ENCODE measurements around the gene PIGQ.

The PIGQ gene

GRCh38 chr16:619476-620100 is 49.8 kb downstream of the PIGQ start:
- no peaks in the 10 kb centered on the region for H3K36me3 ChIP-seq (replicated peaks)
- no peak overlapping the region for H3K4me3 ChIP-seq
- no peaks in the 10 kb centered on the region for H3K4me1 ChIP-seq
- in situ Hi-C loops (cut with MboI; ENCODE audit: low sequenced_read_pairs), result no loop called here
- no peak for DNase-seq (ENCODE audit: low spot score in 2 of 2)
- no peaks in the 10 kb centered on the region for H3K9me3 ChIP-seq
- no peaks in the 10 kb centered on the region for H3K27me3 ChIP-seq (ENCODE audit: low read depth)

GRCh38 chr16:620700-621525 is 51.1 kb downstream of the PIGQ start:
- in situ Hi-C loops (cut with MboI; ENCODE audit: low sequenced_read_pairs), result no loop called here
- no peak for DNase-seq (ENCODE audit: low spot score in 2 of 2)
- Histone ChIP-seq H3K9me3 (no peaks in the 10 kb centered on the region), H3K27me3 (ENCODE audit: low read depth) (no peaks in the 10 kb centered on the region), H3K4me1 (no peaks in the 10 kb centered on the region), H3K36me3 (replicated peaks) (no peaks in the 10 kb centered on the region), H3K4me3 (no peak overlapping the region)

GRCh38 chr16:621526-622105 is 51.8 kb downstream of the PIGQ start:
- no peaks in the 10 kb centered on the region for H3K27me3 ChIP-seq (ENCODE audit: low read depth)
- no peak for DNase-seq (ENCODE audit: low spot score in 2 of 2)

GRCh38 chr16:622920-623280 is 53.1 kb downstream of the PIGQ start:
- no peaks in the 10 kb centered on the region for H3K9me3 ChIP-seq
- H3K4me3 ChIP-seq, result no peak overlapping the region
- no peaks in the 10 kb centered on the region for H3K27me3 ChIP-seq (ENCODE audit: low read depth)
- in situ Hi-C loops (cut with MboI; ENCODE audit: low sequenced_read_pairs), result no loop called here
- DNase-seq (ENCODE audit: low spot score in 2 of 2), result no peak
- no peaks in the 10 kb centered on the region for H3K4me1 ChIP-seq
- H3K36me3 ChIP-seq (replicated peaks), result no peaks in the 10 kb centered on the region

More at GRCh38 chr16:621526-622105, 51.8 kb downstream of the PIGQ start:
- no peaks in the 10 kb centered on the region for H3K4me1 ChIP-seq
- no peak overlapping the region for H3K4me3 ChIP-seq
- in situ Hi-C loops (cut with MboI; ENCODE audit: low sequenced_read_pairs), result no loop called here
- no peaks in the 10 kb centered on the region for H3K9me3 ChIP-seq
- no peaks in the 10 kb centered on the region for H3K36me3 ChIP-seq (replicated peaks)

GRCh38 chr16:624526-625070 is 54.8 kb downstream of the PIGQ start:
- Histone ChIP-seq H3K27me3 (ENCODE audit: low read depth) (no peaks in the 10 kb centered on the region), H3K4me3 (no peak overlapping the region), H3K36me3 (replicated peaks) (peaks cover 3% of the 10 kb centered on the region; the same call in 1 of the 2 replicates), H3K4me1 (no peaks in the 10 kb centered on the region), H3K9me3 (no peaks in the 10 kb centered on the region)
- DNase-seq (ENCODE audit: low spot score in 2 of 2), result no peak
- in situ Hi-C loops (cut with MboI; ENCODE audit: low sequenced_read_pairs), result no loop called here

GRCh38 chr16:625117-625976 is 55.6 kb downstream of the PIGQ start:
- Histone ChIP-seq H3K9me3 (no peaks in the 10 kb centered on the region), H3K36me3 (replicated peaks) (peaks cover 3% of the 10 kb centered on the region; the same call in 1 of the 2 replicates), H3K27me3 (ENCODE audit: low read depth) (no peaks in the 10 kb centered on the region), H3K4me1 (no peaks in the 10 kb centered on the region), H3K4me3 (no peak overlapping the region)
- no peak for DNase-seq (ENCODE audit: low spot score in 2 of 2)
- in situ Hi-C loops (cut with MboI; ENCODE audit: low sequenced_read_pairs), result no loop called here

GRCh38 chr16:625977-626765 is 56.4 kb downstream of the PIGQ start:
- no peak for DNase-seq (ENCODE audit: low spot score in 2 of 2)
- H3K27me3 ChIP-seq (ENCODE audit: low read depth), result no peaks in the 10 kb centered on the region
- H3K4me3 ChIP-seq, result no peak overlapping the region
- in situ Hi-C loops (cut with MboI; ENCODE audit: low sequenced_read_pairs), result no loop called here
- no peaks in the 10 kb centered on the region for H3K9me3 ChIP-seq
- H3K4me1 ChIP-seq, result no peaks in the 10 kb centered on the region
- H3K36me3 ChIP-seq (replicated peaks), result peaks cover 3% of the 10 kb centered on the region; the same call in 1 of the 2 replicates

- DNase-seq (ENCODE audit: low spot score in 2 of 2), result no peak
- Histone ChIP-seq H3K36me3 (replicated peaks) (peaks cover 3% of the 10 kb centered on the region; the same call in 1 of the 2 replicates), H3K4me3 (no peak overlapping the region), H3K27me3 (ENCODE audit: low read depth) (no peaks in the 10 kb centered on the region), H3K9me3 (no peaks in the 10 kb centered on the region), H3K4me1 (no peaks in the 10 kb centered on the region)
- in situ Hi-C loops (cut with MboI; ENCODE audit: low sequenced_read_pairs), result no loop called here
These were observed 57.2 kb downstream of the PIGQ start for GRCh38 chr16:626787-627453.

GRCh38 chr16:627454-628239 is 57.9 kb downstream of the PIGQ start:
- H3K4me3 ChIP-seq, result no peak overlapping the region
- H3K27me3 ChIP-seq (ENCODE audit: low read depth), result no peaks in the 10 kb centered on the region
- no peaks in the 10 kb centered on the region for H3K4me1 ChIP-seq
- in situ Hi-C loops (cut with MboI; ENCODE audit: low sequenced_read_pairs), result no loop called here
- no peaks in the 10 kb centered on the region for H3K9me3 ChIP-seq
- DNase-seq (ENCODE audit: low spot score in 2 of 2), result no peak
- H3K36me3 ChIP-seq (replicated peaks), result peaks cover 3% of the 10 kb centered on the region; the same call in 1 of the 2 replicates

- H3K4me1 ChIP-seq, result no peaks in the 10 kb centered on the region
- H3K36me3 ChIP-seq (replicated peaks), result peaks cover 4% of the 10 kb centered on the region; the same call in 1 of the 2 replicates
- no peak overlapping the region for H3K4me3 ChIP-seq
- no peak for DNase-seq (ENCODE audit: low spot score in 2 of 2)
- no peaks in the 10 kb centered on the region for H3K27me3 ChIP-seq (ENCODE audit: low read depth)
- in situ Hi-C loops (cut with MboI; ENCODE audit: low sequenced_read_pairs), result no loop called here
- H3K9me3 ChIP-seq, result no peaks in the 10 kb centered on the region
These were observed 58.7 kb downstream of the PIGQ start for GRCh38 chr16:628321-629061.

- in situ Hi-C loops (cut with MboI; ENCODE audit: low sequenced_read_pairs), result no loop called here
These were observed 59.5 kb downstream of the PIGQ start for GRCh38 chr16:629185-629832.

More at GRCh38 chr16:629185-629832, 59.5 kb downstream of the PIGQ start:
- H3K4me1 ChIP-seq, result no peaks in the 10 kb centered on the region
- no peak for DNase-seq (ENCODE audit: low spot score in 2 of 2)
- peaks cover 12% of the 10 kb centered on the region; the same call in 1 of the 2 replicates for H3K36me3 ChIP-seq (replicated peaks)
- H3K9me3 ChIP-seq, result no peaks in the 10 kb centered on the region
- H3K27me3 ChIP-seq (ENCODE audit: low read depth), result no peaks in the 10 kb centered on the region
- no peak overlapping the region for H3K4me3 ChIP-seq
